ENCODE results near the gene PIGT.
A peak's percentile ranks its signal among the peaks of the same experiment; 100 is the strongest.
"Not testable (repeated sequence)": the region's sequence is repeated elsewhere in the genome, so short reads cannot be mapped to it uniquely, and the experiment has no call there.

The PIGT gene

GRCh38 chr20:45462711-45463509 is 47.0 kb downstream of the PIGT start:
- no peak for DNase-seq

- no peak for DNase-seq
Measured at GRCh38 chr20:45463709-45464108, 47.8 kb downstream of the PIGT start.

GRCh38 chr20:45465491-45466266 is 49.7 kb downstream of the PIGT start:
- no peak for DNase-seq

- DNase-seq = no peak
Measured at GRCh38 chr20:45467172-45467571, 51.2 kb downstream of the PIGT start.

DNA sequence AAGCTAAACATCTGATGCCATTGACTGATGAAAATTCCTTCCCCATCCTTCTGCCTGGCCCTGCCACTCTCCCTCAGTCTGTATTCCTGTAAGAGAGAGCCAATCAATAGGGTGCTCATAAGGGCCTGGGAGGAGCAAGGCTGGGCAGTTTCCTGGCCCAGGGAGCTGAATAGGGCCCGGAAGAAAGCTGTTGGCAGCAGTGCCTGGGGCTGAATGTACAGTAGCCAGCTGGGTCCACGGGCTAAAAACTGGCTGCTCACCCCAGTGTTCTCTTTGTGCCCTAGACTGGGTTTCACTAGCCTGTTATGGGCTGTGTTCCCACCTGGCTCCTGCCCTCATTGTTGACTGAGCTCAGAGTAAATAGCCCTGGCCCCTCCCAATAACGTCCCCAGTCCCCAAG is 51.9 kb downstream of the PIGT start:
- DNase-seq = no peak

GRCh38 chr20:45469336-45470261 is 53.7 kb downstream of the PIGT start, which contains the start of gene WFDC2:
Gene WFDC2, plus strand, starts transcription at chr20:45469753. Its CDS starts 29 bp downstream, at chr20:45469782.
- DNase-seq = peak; percentile 66

DNA sequence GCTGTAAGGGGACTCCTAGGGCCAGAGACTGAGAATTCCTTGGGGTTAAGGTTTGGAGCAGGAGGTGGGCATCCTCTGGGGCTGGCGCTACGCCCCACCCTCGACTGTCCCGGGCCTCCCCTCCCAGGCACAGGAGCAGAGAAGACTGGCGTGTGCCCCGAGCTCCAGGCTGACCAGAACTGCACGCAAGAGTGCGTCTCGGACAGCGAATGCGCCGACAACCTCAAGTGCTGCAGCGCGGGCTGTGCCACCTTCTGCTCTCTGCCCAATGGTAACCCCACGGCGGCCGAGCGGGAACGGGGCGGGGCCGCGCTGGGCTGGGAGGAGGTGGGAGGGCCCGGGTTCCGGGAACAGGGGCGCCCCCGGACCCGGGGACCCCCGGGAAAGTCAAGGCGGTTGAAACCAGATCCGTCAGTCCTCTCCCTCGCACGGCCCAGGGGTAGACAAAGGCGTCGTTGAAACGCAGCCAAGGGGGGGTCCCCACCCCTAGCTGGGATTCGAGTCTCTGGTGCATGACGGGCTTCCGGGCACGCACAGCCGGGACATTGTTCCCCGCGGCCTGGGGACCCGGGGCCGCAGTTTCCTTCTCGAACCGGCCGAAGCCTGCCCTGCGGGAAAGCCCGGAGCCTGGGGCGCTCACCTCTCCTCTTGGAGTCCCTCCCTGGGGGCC is 54.5 kb downstream of the PIGT start:
- DNase-seq = peak; percentile 84

DNA sequence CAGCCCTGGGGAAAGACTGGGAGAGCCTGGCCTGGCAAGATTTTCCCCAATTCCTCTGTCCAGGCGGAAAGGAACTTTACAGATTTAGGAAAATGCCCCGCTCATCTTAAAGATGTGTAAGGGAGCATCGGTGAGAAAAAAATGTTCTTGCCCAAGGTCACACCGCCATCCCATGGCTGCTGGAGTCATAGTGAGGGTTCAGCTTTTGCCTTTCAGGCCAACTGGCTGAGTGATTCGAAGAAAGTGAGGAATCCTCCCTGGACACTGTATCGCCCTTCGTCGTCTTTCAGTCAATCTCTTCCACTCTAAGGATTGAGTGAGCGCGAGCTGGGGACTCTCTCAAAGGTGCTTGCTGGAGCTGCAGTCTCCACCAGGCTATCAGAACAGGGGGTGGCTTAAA is 55.0 kb downstream of the PIGT start:
- no peak for DNase-seq

DNA sequence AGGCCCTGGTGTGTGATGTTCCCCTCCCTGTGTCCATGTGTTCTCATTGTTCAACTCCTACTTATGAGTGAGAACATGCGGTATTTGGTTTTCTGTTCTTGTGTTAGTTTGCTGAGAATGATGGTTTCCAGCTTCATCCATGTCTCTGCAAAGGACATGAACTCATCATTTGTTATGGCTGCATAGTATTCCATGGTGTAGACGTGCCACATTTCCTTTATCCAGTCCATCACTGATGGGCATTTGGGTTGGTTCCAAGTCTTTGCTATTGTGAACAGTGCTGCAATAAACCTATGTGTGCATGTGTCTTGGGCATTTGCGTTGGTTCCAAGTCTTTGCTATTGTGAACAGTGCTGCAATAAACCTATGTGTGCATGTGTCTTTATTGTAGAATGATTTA is 56.3 kb downstream of the PIGT start:
- DNase-seq = not testable (repeated sequence)
